Panc1 (cell line): ENCODE results near the gene TRPV5.

Experiments
- POLR2AphosphoS5 ChIP-seq: IDR thresholded peaks from 2 replicates; pipeline ENCODE4 v1.6.1; 2012; ENCODE audit warnings: mild to moderate bottlenecking, low read depth, low read length, moderate library complexity
- TCF7L2 ChIP-seq: IDR thresholded peaks from 2 replicates; pipeline ENCODE4 v1.6.1; 2011; ENCODE audit warnings: mild to moderate bottlenecking, low read depth, low read length, inconsistent platforms
- TF ChIP-seq, protein P1 (sequence below): fragments of 450-650 bp; IDR thresholded peaks from 2 replicates; pipeline ENCODE4 v1.5.1; 2017; ENCODE audit warnings: mild to moderate bottlenecking

DNA sequence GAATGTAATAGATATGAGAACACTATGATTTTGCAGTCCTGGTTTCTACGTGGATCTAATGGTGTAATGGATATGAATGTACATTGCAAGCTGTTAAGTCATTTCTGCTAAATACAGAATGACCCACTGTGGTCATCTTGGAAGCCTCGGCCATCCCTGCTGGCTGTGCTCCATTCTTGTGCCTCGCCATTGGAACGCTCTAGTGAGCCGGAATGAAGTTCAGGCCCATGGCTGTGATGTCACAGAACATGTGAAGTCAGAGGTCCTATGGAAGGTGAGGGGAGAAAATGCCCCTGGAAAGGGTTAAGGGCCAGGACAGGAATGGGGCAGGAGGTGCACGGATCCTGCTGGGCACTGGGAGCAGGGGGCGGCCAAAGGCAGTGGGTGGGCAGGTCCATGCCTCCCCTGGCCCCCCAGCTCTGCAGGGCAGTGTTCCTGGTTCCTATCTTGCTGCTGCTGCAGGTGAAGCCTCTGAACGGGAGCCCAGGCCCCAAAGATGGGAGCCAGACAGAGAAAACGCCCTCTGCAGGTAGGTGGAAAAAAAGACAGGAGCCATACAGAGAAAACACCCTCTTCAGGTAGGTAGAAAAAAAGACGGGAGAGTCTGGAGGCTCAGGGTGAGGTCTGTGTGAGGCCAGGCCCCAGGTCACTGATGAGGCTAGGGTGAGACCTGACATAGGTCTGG, 5.8 kb upstream of the TRPV5 start, which contains the start of gene LLCFC1:
- TF ChIP-seq, protein P1, sequence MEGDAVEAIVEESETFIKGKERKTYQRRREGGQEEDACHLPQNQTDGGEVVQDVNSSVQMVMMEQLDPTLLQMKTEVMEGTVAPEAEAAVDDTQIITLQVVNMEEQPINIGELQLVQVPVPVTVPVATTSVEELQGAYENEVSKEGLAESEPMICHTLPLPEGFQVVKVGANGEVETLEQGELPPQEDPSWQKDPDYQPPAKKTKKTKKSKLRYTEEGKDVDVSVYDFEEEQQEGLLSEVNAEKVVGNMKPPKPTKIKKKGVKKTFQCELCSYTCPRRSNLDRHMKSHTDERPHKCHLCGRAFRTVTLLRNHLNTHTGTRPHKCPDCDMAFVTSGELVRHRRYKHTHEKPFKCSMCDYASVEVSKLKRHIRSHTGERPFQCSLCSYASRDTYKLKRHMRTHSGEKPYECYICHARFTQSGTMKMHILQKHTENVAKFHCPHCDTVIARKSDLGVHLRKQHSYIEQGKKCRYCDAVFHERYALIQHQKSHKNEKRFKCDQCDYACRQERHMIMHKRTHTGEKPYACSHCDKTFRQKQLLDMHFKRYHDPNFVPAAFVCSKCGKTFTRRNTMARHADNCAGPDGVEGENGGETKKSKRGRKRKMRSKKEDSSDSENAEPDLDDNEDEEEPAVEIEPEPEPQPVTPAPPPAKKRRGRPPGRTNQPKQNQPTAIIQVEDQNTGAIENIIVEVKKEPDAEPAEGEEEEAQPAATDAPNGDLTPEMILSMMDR = no peak; the same call in 1 of the 2 replicates
- TF ChIP-seq POLR2AphosphoS5 = no peak
- TF ChIP-seq TCF7L2 = no peak
